B cell (primary cell): Measurements from ENCODE around the gene ADAMTS18. TPM values are rescaled to one million over a fixed set of nuclear protein-coding genes. Genes with fewer than 3 reads are reported as not detected.
"Not testable (repeated sequence)": the region's sequence is repeated elsewhere in the genome, so short reads cannot be mapped to it uniquely, and the experiment has no call there.

ENCODE experiments used
- ATAC-seq: fragments of 200-7000 bp; cut with Tn5 transposase; one replicate; pipeline ENCODE4 v1.10.0; 2021; ENCODE audit warnings: low read depth, mild to moderate bottlenecking, moderate number of reproducible peaks, moderate library complexity
- CTCF ChIA-PET: fragments of 350-600 bp; sonication (Branson Sonifier 250); formaldehyde crosslinking; loops from one replicate; lab custom pipeline; 2021; ENCODE audit warnings: antibody characterized with exemption, inconsistent platforms; lab: Charles Lee
- POLR2A ChIA-PET: fragments of 350-600 bp; sonication (Branson Sonifier 250); formaldehyde crosslinking; loops from one replicate; lab custom pipeline; 2021; ENCODE audit warnings: antibody characterized with exemption; lab: Charles Lee
- DNase-seq: peaks from one replicate; pipeline ENCODE4 v3.0.0; 2013
- H2AFZ ChIP-seq: 2 replicates; pipeline ENCODE4 v1.6.1; 2012; ENCODE audit warnings: mild to moderate bottlenecking, low read depth, low read length; ENCODE audit not compliant: insufficient read depth, poor library complexity, severe bottlenecking
- H3K27ac ChIP-seq, 2 donors: 1 replicate in 1 of 2; 2 replicates in 1 of 2; pipeline ENCODE4 v1.5.1; 2012 to 2013; ENCODE audit warnings: low read length in 2 of 2, mild to moderate bottlenecking in 2 of 2, moderate library complexity in 1 of 2
- H3K27me3 ChIP-seq, 4 experiments: fragments of 200-600 bp in 1 of 4; sonication (generic) in 1 of 4; replicated peaks in 1 of 4; 1 replicate in 2 of 4; 2 replicates in 2 of 4; pipeline versions ENCODE4 v1.6.1 to v1.7.0; 2013 to 2016; ENCODE audit warnings: low read length in 3 of 4, mild to moderate bottlenecking in 2 of 4, mixed read lengths in 1 of 4, moderate library complexity in 1 of 4; ENCODE audit not compliant: insufficient read depth in 4 of 4, control insufficient read depth in 3 of 4; ENCODE audit errors: control extremely low read depth in 1 of 4
- H3K36me3 ChIP-seq, 2 experiments: replicated peaks in 1 of 2; 1 replicate in 1 of 2; 2 replicates in 1 of 2; pipeline versions ENCODE4 v1.6.1 to v1.7.1; 2013; ENCODE audit warnings: low read length in 1 of 2; ENCODE audit not compliant: insufficient read depth in 2 of 2, control insufficient read depth in 1 of 2; ENCODE audit errors: control extremely low read depth in 1 of 2, extremely low read depth in 1 of 2
- H3K4me1 ChIP-seq, 2 donors: fragments of 200-600 bp in 1 of 2; sonication (generic) in 1 of 2; 1 replicate in 1 of 2; 2 replicates in 1 of 2; pipeline versions ENCODE4 v1.5.1 to v1.6.1; 2013 to 2017; ENCODE audit warnings: low read length in 2 of 2; ENCODE audit not compliant: control insufficient read depth in 2 of 2, insufficient read depth in 2 of 2
- H3K4me2 ChIP-seq: replicated peaks from 2 replicates; pipeline ENCODE3; 2012; ENCODE audit warnings: mild to moderate bottlenecking, low read depth, low read length; ENCODE audit not compliant: poor library complexity, severe bottlenecking
- H3K4me3 ChIP-seq, 5 experiments: fragments of 200-600 bp in 1 of 5; sonication (generic) in 1 of 5; 1 replicate in 3 of 5; 2 replicates in 2 of 5; pipeline versions ENCODE4 v1.5.1 to v1.7.0; 2011 to 2016; ENCODE audit warnings: low read length in 4 of 5, mild to moderate bottlenecking in 4 of 5, low read depth in 2 of 5, control low read depth in 1 of 5, moderate library complexity in 1 of 5; ENCODE audit not compliant: insufficient read depth in 1 of 5; ENCODE audit errors: control extremely low read depth in 1 of 5, extremely low read depth in 1 of 5
- H3K79me2 ChIP-seq: fragments of 200-600 bp; sonication (generic); one replicate; pipeline ENCODE4 v1.6.0; 2016; ENCODE audit warnings: low read length; ENCODE audit not compliant: control insufficient read depth, insufficient read depth
- H3K9ac ChIP-seq: fragments of 200-600 bp; sonication (generic); 2 replicates; pipeline ENCODE4 v1.6.1; 2017; ENCODE audit warnings: mild to moderate bottlenecking, low read length, moderate library complexity
- H3K9me3 ChIP-seq, 3 donors: one replicate each; pipeline versions ENCODE4 v1.6.1 to v1.7.1; 2013; ENCODE audit warnings: low read length in 2 of 3; ENCODE audit not compliant: control insufficient read depth in 2 of 3, insufficient read depth in 1 of 3; ENCODE audit errors: control extremely low read depth in 1 of 3
- H4K20me1 ChIP-seq: 2 replicates; pipeline ENCODE4 v1.6.0; 2012; ENCODE audit warnings: mild to moderate bottlenecking, low read length; ENCODE audit not compliant: insufficient read depth, control insufficient read depth, poor library complexity, severe bottlenecking
- H3K27ac Mint-ChIP-seq: one replicate; pipeline ENCODE4 v1.8.0; 2021; ENCODE audit warnings: mixed read lengths
- H3K27me3 Mint-ChIP-seq: one replicate; pipeline ENCODE4 v1.8.0; 2021; ENCODE audit warnings: mixed read lengths
- H3K4me1 Mint-ChIP-seq: one replicate; pipeline ENCODE4 v1.8.0; 2021; ENCODE audit warnings: mixed read lengths
- H3K4me3 Mint-ChIP-seq: one replicate; pipeline ENCODE4 v1.8.0; 2021; ENCODE audit warnings: mixed read lengths
- H3K9me3 Mint-ChIP-seq: one replicate; pipeline ENCODE4 v1.8.0; 2022; ENCODE audit warnings: mixed read lengths; ENCODE audit not compliant: insufficient read depth
- EZH2 ChIP-seq: IDR thresholded peaks from 2 replicates; pipeline ENCODE4 v1.6.1; 2012; ENCODE audit warnings: borderline replicate concordance, low read depth, mild to moderate bottlenecking, moderate library complexity, low read length; ENCODE audit not compliant: insufficient read depth, poor library complexity, severe bottlenecking
- WGBS: methylation state at CpG from one replicate; pipeline ENCODE4 v1.1.5; 2013; ENCODE audit warnings: missing lambda C conversion rate; ENCODE audit not compliant: insufficient coverage; 5-methylcytosine and 5-hydroxymethylcytosine counted together
- intact Hi-C: fragments of 100-400 bp; cut with micrococcal nuclease; formaldehyde crosslinking; loops from one replicate; pipeline ENCODE4 v1.10.0; 2022
- polyA plus RNA-seq: library from polyadenylated mRNA; depleted of rRNA; stranded (reverse); fragments of >200 nt; gene quantifications from 2 replicates; pipeline ENCODE4 v1.2.3, GENCODE V29; 2012
- total RNA-seq, 2 donors: library from RNA; stranded (reverse); fragments of 120-200 nt in 1 of 2; gene quantifications; 1 replicate in 1 of 2; 2 replicates in 1 of 2; pipeline versions ENCODE4 v1.2.3 to v1.2.4, GENCODE V29; 2013 to 2022
- TF ChIP-seq, protein P1 (sequence below): fragments of 200-600 bp; IDR thresholded peaks from one replicate; pipeline ENCODE4 v1.8.0; 2022; ENCODE audit warnings: antibody characterized with exemption, mild to moderate bottlenecking

The ADAMTS18 gene
- total and polyA plus RNA-seq, 2 donors (not counting 1 experiment from before 2014, with no cell fraction given): not detected

- peaks cover 14% of the 10 kb centered on the region for H3K27me3 Mint-ChIP-seq
- TF ChIP-seq EZH2: no peak
- TF ChIP-seq, protein P1, sequence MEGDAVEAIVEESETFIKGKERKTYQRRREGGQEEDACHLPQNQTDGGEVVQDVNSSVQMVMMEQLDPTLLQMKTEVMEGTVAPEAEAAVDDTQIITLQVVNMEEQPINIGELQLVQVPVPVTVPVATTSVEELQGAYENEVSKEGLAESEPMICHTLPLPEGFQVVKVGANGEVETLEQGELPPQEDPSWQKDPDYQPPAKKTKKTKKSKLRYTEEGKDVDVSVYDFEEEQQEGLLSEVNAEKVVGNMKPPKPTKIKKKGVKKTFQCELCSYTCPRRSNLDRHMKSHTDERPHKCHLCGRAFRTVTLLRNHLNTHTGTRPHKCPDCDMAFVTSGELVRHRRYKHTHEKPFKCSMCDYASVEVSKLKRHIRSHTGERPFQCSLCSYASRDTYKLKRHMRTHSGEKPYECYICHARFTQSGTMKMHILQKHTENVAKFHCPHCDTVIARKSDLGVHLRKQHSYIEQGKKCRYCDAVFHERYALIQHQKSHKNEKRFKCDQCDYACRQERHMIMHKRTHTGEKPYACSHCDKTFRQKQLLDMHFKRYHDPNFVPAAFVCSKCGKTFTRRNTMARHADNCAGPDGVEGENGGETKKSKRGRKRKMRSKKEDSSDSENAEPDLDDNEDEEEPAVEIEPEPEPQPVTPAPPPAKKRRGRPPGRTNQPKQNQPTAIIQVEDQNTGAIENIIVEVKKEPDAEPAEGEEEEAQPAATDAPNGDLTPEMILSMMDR: no peak
- WGBS: no CpG with 5 or more reads among the region's 2 CpGs
These were observed 158.2 kb downstream of the ADAMTS18 start for GRCh38 chr16:77276661-77277060.

GRCh38 chr16:77275303-77275702 is 159.5 kb downstream of the ADAMTS18 start:
- CTCF ChIA-PET, H3K4me1 ChIP-seq, H3K36me3 ChIP-seq, ATAC-seq, H4K20me1 ChIP-seq, H3K27ac ChIP-seq, POLR2A ChIA-PET, H3K4me2 ChIP-seq, H3K9me3 ChIP-seq, H3K4me3 ChIP-seq, H3K4me3 Mint-ChIP-seq, H3K27ac Mint-ChIP-seq, DNase-seq, H3K79me2 ChIP-seq, intact Hi-C loops, H3K27me3 ChIP-seq, H3K9me3 Mint-ChIP-seq, H3K4me1 Mint-ChIP-seq, H2AFZ ChIP-seq, H3K9ac ChIP-seq: not testable (repeated sequence)
- H3K27me3 Mint-ChIP-seq: peaks cover 12% of the 10 kb centered on the region
- no CpG with 5 or more reads among the region's 2 CpGs for WGBS

More at GRCh38 chr16:77276661-77277060, 158.2 kb downstream of the ADAMTS18 start:
- ATAC-seq (no peak), DNase-seq (no peak)
- Histone ChIP-seq H3K27ac (no peak overlapping the region), H2AFZ (no peak overlapping the region), H3K36me3 (no peaks in the 10 kb centered on the region), H3K4me1 (no peaks in the 10 kb centered on the region), H3K27me3 (peaks cover 0 to 3% (median 0%) of the 10 kb centered on the region in 4 experiments), H3K9ac (no peak overlapping the region), H3K4me2 (no peak overlapping the region), H3K9me3 (peaks cover 0 to 2% (median 0%) of the 10 kb centered on the region in 3 donors), H3K4me3 (no peak overlapping the region), H3K79me2 (no peaks in the 10 kb centered on the region), H4K20me1 (no peaks in the 10 kb centered on the region)
- Mint-ChIP-seq H3K27ac (no peak overlapping the region), H3K4me3 (no peak overlapping the region), H3K9me3 (no peaks in the 10 kb centered on the region), H3K4me1 (no peaks in the 10 kb centered on the region)
- ChIA-PET CTCF (no interaction called here), POLR2A (no interaction called here)
- intact Hi-C loops: no loop called here
